ENCODE results near the gene RFT1.

RFT1 gene

DNA sequence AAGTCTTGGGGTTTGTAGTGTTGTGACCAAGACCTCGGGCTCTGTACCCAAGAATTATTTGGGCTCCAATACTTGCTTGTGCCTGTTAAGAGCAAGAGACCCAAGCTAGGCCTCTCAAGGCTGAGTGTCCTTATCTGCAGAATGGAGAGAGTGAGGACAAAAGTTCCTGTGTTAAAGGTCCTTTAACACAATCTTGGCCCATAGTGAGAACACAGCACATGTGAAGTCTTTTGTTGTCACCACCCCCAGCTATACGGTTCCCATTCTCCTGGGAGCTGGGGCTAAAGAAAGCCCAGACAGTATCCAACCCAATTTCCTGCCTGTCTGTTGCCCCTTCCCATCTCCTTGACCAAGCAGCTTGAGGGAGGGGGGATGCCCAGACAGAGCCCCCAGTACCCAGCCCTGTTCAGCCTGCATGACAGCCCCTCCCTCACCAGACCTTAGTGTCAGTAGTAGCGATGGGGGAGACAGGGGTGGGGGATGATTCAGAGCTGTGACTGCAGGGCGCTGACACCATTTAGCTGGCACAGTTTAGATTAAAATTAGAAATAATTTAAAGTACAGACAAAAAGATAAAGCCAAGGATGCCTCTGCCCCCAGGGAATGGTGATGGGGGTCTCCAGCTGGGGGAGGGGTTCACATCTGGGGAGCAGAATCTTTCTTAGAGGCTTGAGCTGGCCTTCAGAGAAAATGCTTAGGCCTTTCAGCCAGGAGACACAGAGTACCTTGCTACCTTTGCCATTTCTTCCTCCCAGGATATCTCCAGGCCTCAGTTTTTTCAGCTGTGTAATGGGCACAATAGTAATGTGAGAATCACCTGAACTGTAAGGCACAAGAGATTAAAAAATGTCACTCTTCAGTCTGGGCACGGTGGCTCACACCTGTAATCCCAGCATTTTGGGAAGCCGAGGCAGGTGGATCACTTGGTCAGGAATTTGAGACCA is 33.5 kb upstream of the RFT1 start:
- no peak for TF ChIP-seq POLR2AphosphoS5 (IDR thresholded peaks at IDR 0.05; ENCODE audit: low read depth, low read length)
- TF ChIP-seq PAX5 (IDR thresholded peaks at IDR 0.05; ENCODE audit: insufficient read depth, low read length, severe bottlenecking), result no peak
- TF ChIP-seq TAF1 (IDR thresholded peaks at IDR 0.05; ENCODE audit: low read depth, low read length), result no peak
- TF ChIP-seq SPI1 (IDR thresholded peaks at IDR 0.05; ENCODE audit: low read depth, low read length), result no peak
- no peak for TF ChIP-seq POLR2A (IDR thresholded peaks at IDR 0.05; ENCODE audit: low read depth, low read length)
- TF ChIP-seq POU2F2 (IDR thresholded peaks at IDR 0.05; ENCODE audit: low read depth, low read length), result no peak
- no peak for FAIRE-seq
- DNase-seq (ENCODE audit: insufficient read length, low spot score), result no peak

DNA sequence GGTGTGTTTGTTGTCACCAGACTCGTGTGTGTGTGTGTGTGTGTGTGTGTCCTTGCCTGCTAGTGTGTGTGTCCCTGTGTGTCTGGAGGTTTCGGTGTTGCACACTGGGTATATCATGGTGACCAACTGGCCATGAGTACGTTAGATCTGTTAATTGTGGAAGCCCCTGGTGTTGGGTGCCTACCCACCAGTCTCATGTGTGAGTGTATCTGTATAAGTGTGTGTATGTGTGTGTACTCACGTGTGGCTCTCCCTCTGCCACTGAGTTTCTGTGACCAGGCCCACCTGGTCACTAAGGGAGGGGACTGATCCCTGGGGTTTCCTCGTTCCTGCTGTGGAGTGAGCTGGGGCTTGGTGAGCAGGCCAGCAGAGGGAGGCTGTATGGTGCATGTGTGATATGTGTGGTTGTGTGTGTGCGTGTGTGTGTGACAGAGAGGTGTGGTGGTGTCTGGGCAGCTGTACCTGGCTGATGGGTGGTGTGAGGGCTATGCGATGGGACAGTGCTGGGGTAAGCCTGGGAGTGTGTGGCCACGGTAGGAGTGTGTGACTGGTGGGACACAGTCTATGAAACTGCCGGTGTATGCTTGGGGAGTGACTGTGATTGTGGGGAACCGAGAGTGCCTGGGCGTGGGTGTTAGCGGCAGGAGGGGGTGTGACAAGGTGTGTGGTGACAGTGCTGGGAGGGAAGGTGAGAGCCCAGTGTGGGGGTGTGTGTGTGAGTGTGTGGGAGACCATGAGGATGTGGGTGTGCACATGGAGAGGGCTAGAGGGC is 32.6 kb upstream of the RFT1 start:
- TF ChIP-seq SPI1 (IDR thresholded peaks at IDR 0.05; ENCODE audit: low read depth, low read length) (peak; percentile 80), POU2F2 (IDR thresholded peaks at IDR 0.05; ENCODE audit: low read depth, low read length) (no peak), PAX5 (IDR thresholded peaks at IDR 0.05; ENCODE audit: insufficient read depth, low read length, severe bottlenecking) (no peak), POLR2AphosphoS5 (IDR thresholded peaks at IDR 0.05; ENCODE audit: low read depth, low read length) (0 out of 2 replicates have a peak, but pooled peaks have one; percentile 41)
- FAIRE-seq (peak; percentile 97), DNase-seq (ENCODE audit: insufficient read length, low spot score) (no peak)

DNA sequence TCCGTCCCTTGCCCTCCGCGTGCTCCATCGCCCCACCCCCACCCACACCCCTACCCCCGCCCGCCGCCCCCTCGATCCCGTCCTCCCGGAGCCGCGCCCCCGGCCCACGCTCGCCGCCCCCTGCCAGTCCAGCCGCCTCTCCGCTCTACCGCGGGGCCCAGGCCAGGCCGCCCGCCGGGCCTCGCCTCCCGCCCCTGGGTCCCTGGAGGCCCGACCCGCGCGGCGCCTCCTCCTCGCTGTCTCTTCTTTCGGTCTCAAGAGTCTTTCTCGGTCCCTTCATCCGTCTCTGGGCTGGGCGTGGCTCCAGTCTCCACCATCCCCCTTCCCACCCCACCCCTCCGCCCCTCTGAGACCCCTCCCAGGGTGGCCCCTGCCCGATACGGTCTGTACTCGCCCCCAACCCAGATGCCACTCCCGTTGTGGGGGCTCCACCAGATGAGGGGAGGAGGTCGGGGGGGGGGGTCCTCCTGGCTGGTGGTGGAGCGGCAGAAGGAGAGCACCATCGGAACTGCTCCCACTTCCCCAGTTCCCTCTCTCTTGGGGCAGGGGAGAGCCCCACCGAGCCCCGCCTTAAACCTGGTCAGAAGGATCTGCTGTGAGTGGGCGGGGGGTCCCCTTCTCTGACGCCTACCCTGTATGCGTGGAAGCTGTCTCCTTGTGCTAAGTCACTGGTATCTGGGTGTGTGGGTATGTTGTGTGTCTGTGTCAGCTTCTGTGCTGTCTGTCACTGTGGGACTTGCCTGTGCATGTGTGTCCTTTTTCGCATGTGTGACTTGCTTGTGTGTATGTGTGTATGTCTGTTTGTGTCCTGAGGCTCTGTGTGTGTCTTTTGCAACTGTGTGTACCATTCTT is 31.8 kb upstream of the RFT1 start:
- FAIRE-seq (no peak), DNase-seq (ENCODE audit: insufficient read length, low spot score) (peak; percentile 68)
- peak; percentile 88 for TF ChIP-seq SPI1 (IDR thresholded peaks at IDR 0.05; ENCODE audit: low read depth, low read length)
- TF ChIP-seq TAF1 (IDR thresholded peaks at IDR 0.05; ENCODE audit: low read depth, low read length), result no peak
- TF ChIP-seq POLR2A (IDR thresholded peaks at IDR 0.05; ENCODE audit: low read depth, low read length), result no peak
- TF ChIP-seq PAX5 (IDR thresholded peaks at IDR 0.05; ENCODE audit: insufficient read depth, low read length, severe bottlenecking), result no peak
- peak; percentile 35; the same call in 1 of the 2 replicates for TF ChIP-seq POLR2AphosphoS5 (IDR thresholded peaks at IDR 0.05; ENCODE audit: low read depth, low read length)
- no peak for TF ChIP-seq POU2F2 (IDR thresholded peaks at IDR 0.05; ENCODE audit: low read depth, low read length)

DNA sequence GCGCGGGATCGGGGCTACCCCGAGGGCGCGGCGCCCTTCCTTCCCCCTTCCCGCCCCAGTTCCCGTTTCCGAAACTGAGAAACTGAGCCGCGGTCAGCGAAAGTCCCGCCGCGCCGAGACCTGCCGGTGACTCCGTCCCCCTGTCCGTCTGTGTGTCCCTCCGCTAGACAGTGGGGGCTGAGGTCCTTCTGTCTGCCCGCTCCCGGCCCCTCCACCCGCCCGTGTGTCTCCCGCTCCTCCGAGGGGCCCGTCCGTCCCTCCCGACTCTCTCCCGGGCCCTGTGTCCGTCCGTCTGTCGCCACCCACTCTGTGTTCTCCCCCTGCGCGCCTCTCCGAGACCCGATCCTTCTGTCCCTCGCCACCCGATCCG is 31.2 kb upstream of the RFT1 start:
- FAIRE-seq (no peak), DNase-seq (ENCODE audit: insufficient read length, low spot score) (no peak)
- TF ChIP-seq POU2F2 (IDR thresholded peaks at IDR 0.05; ENCODE audit: low read depth, low read length), result no peak
- TF ChIP-seq TAF1 (IDR thresholded peaks at IDR 0.05; ENCODE audit: low read depth, low read length), result no peak
- no peak for TF ChIP-seq PAX5 (IDR thresholded peaks at IDR 0.05; ENCODE audit: insufficient read depth, low read length, severe bottlenecking)
- TF ChIP-seq SPI1 (IDR thresholded peaks at IDR 0.05; ENCODE audit: low read depth, low read length), result peak; percentile 59
- no peak for TF ChIP-seq POLR2A (IDR thresholded peaks at IDR 0.05; ENCODE audit: low read depth, low read length)
- peak; percentile 4; the same call in 1 of the 2 replicates for TF ChIP-seq POLR2AphosphoS5 (IDR thresholded peaks at IDR 0.05; ENCODE audit: low read depth, low read length)

DNA sequence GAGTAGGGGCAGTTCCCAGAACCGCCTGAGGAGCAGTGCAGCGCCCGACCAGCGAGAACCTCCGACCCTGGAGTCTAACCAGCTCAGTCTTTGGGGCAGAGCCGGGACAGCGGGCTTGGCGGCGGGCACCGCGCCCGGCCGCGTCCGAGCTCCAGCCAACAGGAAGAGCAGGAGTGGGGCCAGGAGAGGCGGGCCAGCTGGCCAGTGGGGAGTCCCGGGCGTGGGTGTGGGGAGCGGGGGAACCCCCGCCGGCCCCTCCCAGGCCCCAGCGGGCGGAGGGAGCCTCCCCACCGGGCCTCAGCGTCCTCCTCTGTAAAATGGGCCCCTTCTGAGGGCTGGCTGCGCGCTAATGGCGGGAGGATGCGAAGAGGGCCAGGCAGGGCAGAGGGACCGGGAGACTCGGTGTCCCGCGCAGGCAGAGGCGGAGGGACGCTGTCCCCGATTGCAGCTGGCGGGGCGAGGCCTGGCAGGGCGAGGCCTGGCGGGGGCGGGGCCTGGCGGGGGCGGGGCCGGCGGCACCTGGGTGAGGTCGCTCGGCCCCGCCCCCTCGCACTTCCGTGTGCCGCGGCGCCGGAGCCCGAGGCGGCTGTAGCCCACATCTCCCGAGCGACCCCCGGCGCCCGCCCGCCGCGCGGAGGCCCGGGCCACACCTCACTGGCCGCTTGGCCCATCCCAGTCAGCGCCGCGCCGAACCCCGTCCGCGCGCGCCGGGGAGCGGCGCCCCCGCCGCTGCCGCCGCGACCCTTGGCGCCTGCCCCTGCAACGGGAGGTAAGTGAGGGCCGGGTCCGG is 30.6 kb upstream of the RFT1 start, which contains the start of gene PRKCD:
Gene PRKCD, plus strand, starts transcription at position 550 of the 790 bp plus-strand sequence. CDS start 17,214 bp downstream, outside the sequence.
- peak; percentile 67 for FAIRE-seq
- DNase-seq (ENCODE audit: insufficient read length, low spot score), result peak; percentile 96
- peak; percentile 56 for TF ChIP-seq POLR2A (IDR thresholded peaks at IDR 0.05; ENCODE audit: low read depth, low read length)
- TF ChIP-seq PAX5 (IDR thresholded peaks at IDR 0.05; ENCODE audit: insufficient read depth, low read length, severe bottlenecking), result no peak
- peak; percentile 34; the same call in 1 of the 2 replicates for TF ChIP-seq POLR2AphosphoS5 (IDR thresholded peaks at IDR 0.05; ENCODE audit: low read depth, low read length)
- TF ChIP-seq TAF1 (IDR thresholded peaks at IDR 0.05; ENCODE audit: low read depth, low read length), result peak; percentile 15; the same call in 1 of the 2 replicates

DNA sequence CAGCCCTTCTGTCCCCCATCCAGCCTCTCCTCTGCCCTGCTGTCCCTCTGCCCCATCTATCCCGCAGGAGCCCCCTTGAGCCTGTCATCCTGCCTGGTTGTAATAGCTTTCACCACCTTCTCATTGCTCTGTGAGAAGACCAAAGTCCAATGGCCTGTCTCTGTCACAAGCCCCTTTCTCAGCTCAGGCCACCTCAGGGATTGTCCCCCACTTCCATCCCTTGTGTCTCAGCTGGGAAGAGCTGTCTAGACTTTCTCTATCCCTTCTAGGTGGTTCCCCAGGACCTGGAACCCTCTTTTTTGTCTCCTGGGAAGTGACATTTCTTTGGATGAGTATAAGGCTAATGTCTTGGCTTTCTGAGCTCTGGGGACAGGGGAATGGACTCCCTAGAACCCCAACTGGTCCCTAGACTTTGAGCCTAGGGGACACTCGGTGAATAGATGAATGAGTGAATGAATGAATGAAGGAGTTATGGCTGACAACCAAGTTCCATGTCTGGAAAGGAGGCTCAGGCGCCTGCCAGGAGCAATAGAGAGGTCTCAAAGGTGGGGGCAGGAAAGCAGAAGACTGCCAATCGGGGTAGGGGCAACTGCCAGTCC is 29.9 kb upstream of the RFT1 start:
- FAIRE-seq (peak; percentile 20), DNase-seq (ENCODE audit: insufficient read length, low spot score) (no peak)
- TF ChIP-seq POLR2A (IDR thresholded peaks at IDR 0.05; ENCODE audit: low read depth, low read length), result no peak
- TF ChIP-seq POU2F2 (IDR thresholded peaks at IDR 0.05; ENCODE audit: low read depth, low read length), result no peak
- no peak for TF ChIP-seq TAF1 (IDR thresholded peaks at IDR 0.05; ENCODE audit: low read depth, low read length)
- no peak for TF ChIP-seq SPI1 (IDR thresholded peaks at IDR 0.05; ENCODE audit: low read depth, low read length)
- no peak for TF ChIP-seq PAX5 (IDR thresholded peaks at IDR 0.05; ENCODE audit: insufficient read depth, low read length, severe bottlenecking)

DNA sequence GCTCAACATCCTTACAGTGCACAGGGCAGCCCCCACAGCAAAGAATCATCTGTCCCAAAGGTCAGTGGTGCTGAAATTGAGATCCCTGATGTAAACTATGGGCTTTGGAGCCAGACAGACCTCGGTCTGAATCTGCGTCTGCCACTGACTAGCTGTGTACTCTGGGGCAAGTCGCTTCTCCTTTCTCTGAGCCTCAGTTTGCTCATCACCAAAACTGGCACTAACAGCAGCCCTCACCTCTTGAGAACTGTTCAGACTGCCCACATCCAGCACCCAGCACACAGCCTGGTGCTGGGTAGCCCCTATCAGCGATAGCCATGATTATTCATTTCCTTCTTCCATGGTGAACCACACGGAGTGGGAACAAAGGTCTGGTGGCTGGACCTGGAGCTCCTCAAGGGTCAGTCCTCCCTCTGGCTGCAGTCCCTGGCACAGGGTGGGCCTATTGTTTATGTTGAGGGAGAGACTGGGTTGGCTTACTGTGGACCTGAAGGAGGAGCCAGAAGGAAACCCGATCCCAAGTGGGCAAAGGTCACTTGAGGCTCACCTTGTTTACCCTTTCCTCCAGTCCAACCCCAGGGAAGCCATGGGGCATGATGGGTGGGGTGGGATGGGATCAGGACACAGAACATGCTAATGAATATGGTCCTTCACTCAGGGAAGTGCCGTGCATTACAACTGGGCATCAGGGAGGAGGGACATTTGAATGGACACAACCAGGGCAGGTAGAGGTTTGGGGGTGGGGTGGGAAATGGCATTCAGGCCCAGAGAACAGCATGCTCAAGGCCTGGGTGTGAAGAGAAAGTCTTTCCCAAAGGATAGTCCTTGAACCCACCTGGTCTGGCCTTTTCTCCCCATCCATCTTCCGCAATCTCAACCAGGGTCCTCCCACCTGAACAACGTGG is 29.2 kb upstream of the RFT1 start:
- no peak for DNase-seq (ENCODE audit: insufficient read length, low spot score)

More for the DNA sequence above, 29.2 kb upstream of the RFT1 start:
- no peak for TF ChIP-seq POLR2A (IDR thresholded peaks at IDR 0.05; ENCODE audit: low read depth, low read length)
- no peak for TF ChIP-seq POU2F2 (IDR thresholded peaks at IDR 0.05; ENCODE audit: low read depth, low read length)
- TF ChIP-seq POLR2AphosphoS5 (IDR thresholded peaks at IDR 0.05; ENCODE audit: low read depth, low read length), result no peak
- TF ChIP-seq TAF1 (IDR thresholded peaks at IDR 0.05; ENCODE audit: low read depth, low read length), result no peak
- TF ChIP-seq SPI1 (IDR thresholded peaks at IDR 0.05; ENCODE audit: low read depth, low read length), result no peak
- TF ChIP-seq PAX5 (IDR thresholded peaks at IDR 0.05; ENCODE audit: insufficient read depth, low read length, severe bottlenecking), result no peak
- no peak for FAIRE-seq
